GM12875 (cell line): ENCODE measurements around the gene NOX5.

Experiments used
- H3K4me3 ChIP-seq: one replicate; pipeline ENCODE4 v1.5.1; 2011; ENCODE audit warnings: low read depth, low read length, control low read depth
- CTCF ChIP-seq: IDR thresholded peaks from 2 replicates; pipeline ENCODE4 v1.5.1; 2011; ENCODE audit warnings: low read depth, mild to moderate bottlenecking, control low read depth, inconsistent platforms, low read length, moderate library complexity, borderline replicate concordance; ENCODE audit not compliant: insufficient read depth

Gene NOX5

DNA sequence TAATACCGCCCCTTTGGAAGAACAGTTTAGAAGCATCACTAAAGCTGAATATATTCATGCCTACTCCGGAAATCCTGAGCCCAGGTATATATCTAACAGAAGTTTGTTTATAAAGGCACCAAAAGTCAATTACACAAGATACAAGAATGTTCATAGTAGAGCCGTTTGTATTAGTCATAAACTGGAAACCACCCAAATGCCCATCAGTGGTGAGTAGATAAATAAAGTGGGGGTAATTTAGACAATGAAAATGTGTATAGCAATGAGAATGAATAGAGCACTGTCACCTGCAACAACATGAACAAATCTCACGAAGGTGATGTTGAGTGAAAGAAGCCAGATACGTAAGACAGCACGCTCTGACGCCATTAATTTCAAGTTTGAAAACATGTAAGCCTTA is 77.7 kb downstream of the NOX5 start:
- no peak overlapping the region for H3K4me3 ChIP-seq
- TF ChIP-seq CTCF, result no peak

- H3K4me3 ChIP-seq, result no peak overlapping the region
- no peak for TF ChIP-seq CTCF
Measured at GRCh38 chr15:69093127-69093526, 78.6 kb downstream of the NOX5 start.

DNA sequence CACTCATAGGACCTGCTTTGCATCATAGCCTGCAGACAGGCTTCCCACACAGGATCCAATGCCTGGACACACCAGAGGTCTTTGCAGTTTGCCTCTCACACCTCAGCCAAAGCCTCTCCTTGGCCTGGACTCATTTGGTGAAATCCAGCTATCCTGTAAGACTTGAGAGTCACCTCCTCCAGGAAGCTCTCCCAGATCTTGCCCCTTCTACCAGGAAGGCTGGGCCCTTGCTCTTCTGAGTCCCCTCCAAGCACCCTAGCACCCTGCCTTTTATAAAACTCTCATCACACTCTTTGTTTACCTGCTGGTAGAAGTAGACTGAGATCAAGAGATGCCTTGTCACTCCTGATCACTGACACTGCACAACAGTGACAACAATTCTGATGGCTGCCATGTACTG is 79.1 kb downstream of the NOX5 start:
- TF ChIP-seq CTCF, result no peak
- H3K4me3 ChIP-seq, result no peak overlapping the region

DNA sequence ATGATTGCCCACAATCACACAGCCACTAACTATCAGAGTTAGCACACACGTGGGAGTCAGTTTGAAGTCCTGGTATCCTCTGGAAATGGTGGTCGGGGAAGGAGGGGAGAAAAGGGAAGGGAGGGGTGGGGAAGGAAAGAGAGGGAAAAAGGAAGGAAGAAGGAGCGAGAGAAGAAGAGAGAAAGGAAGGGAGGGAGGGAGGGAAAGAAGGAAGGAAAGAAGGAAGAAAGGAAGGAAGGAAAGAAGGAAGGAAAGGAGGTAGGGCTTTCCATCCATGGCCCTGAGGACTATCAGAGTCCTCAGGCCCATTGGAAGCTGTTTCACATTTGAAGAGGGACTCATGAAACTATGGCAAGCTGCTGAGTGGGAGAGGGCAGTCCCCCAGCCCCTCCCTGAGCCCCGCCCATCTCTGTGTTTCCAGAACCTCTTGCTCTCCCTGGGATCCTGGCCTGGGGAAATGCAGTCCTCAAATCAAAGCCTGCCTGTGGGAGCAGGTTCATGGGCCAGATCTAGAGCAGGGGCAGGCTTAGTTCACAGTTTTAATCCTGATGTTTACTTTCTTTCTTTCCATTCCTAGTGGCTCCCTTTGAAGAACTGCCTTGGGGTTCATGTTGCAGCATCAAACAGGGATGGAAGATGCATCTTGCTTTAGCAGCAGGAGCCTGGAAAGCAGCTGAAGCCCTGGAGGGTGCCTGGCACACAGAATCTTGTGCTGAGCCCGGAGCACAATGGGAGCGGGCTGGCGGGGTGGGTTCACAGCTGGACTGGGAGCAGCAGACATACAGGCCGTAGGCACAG is 79.8 kb downstream of the NOX5 start:
- TF ChIP-seq CTCF, result no peak
- no peak overlapping the region for H3K4me3 ChIP-seq

DNA sequence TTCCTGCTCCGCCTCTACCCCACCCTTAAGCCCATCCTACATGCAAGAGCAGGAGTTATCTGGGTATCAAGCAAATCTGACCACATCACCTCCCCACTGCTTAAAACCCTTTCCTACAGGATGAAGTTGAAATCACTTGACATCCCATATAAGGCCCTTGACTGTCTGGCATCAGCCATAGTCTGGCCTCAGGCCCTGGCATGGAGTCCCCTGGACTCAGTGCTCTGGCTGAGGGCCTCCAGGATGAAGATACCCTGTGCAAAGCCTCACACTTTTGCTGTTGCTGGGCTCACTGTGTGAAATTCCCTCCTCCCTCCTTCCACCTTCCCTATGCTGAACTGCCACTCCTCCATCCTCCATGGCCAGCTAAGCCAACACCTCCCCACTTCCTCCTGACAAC is 80.8 kb downstream of the NOX5 start:
- H3K4me3 ChIP-seq, result no peak overlapping the region
- no peak for TF ChIP-seq CTCF

GRCh38 chr15:69096196-69096595 is 81.7 kb downstream of the NOX5 start:
- H3K4me3 ChIP-seq, result no peak overlapping the region
- TF ChIP-seq CTCF, result no peak

DNA sequence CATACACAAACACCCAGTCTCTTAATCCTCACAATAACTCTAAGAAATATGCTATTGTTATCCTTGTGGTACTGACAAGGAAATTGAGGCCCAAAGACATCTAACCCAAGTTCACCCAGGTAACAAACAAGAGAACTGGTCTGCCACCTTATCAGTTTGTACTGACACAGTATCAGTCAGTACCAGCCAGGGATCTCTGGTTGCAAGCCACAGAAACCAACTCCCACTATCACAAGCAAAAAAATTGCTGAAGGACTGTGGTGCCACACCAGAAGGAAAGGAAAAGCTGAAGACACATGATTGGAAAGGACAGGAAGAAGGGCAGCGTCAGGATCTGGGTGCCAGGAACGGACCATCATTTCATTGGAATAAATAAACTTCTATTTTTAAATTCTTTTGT is 82.1 kb downstream of the NOX5 start:
- H3K4me3 ChIP-seq, result no peak overlapping the region
- TF ChIP-seq CTCF, result no peak
